Measurements from ENCODE around the gene ATP8B4. TPM values are rescaled to one million over a fixed set of nuclear protein-coding genes. Genes with fewer than 3 reads are reported as not detected.
"Not testable (repeated sequence)": the region's sequence is repeated elsewhere in the genome, so short reads cannot be mapped to it uniquely, and the experiment has no call there.

Gene ATP8B4
- total RNA-seq, 2 experiments from 2014 or later, result 0.31 TPM; not detected in 1

- ChIA-PET POLR2A (no interaction called here), CTCF (no interaction called here)
- Histone ChIP-seq H3K9me3 (ENCODE audit: control insufficient read depth in 1 of 2, insufficient read depth in 1 of 2, low read length in 2 of 2) (no peaks in the 10 kb centered on the region), H3K36me3 (ENCODE audit: insufficient read depth, low read length) (no peaks in the 10 kb centered on the region), H3K27ac (ENCODE audit: low read depth in 1 of 2, low read length in 2 of 2) (no peak overlapping the region), H3K4me3 (ENCODE audit: low read length) (no peak overlapping the region), H3K27me3 (ENCODE audit: control insufficient read depth in 1 of 2, insufficient read depth in 2 of 2, low read length in 2 of 2) (peaks cover 0 to 3% of the 10 kb centered on the region in 2 experiments), H3K4me1 (ENCODE audit: insufficient read depth, low read length) (no peaks in the 10 kb centered on the region)
- Mint-ChIP-seq H3K4me1 (ENCODE audit: low read depth) (no peaks in the 10 kb centered on the region), H3K27ac (no peak overlapping the region), H3K9me3 (no peaks in the 10 kb centered on the region), H3K27me3 (peaks cover 4% of the 10 kb centered on the region), H3K4me3 (no peak overlapping the region), H3K36me3 (ENCODE audit: low read depth) (no peaks in the 10 kb centered on the region)
- intact Hi-C loops (cut with DNase I, micrococcal nuclease), result no loop called here
- TF ChIP-seq CTCF (IDR thresholded peaks at IDR 0.05), result no peak
- ATAC-seq (ENCODE audit: poor library complexity) (no peak), DNase-seq (peak in 1 of 14 experiments; percentile 23)
These were observed 16.1 kb upstream of the ATP8B4 start for GRCh38 chr15:50135031-50135551.

GRCh38 chr15:50134524-50135024 is 15.5 kb upstream of the ATP8B4 start:
- Mint-ChIP-seq H3K4me1 (ENCODE audit: low read depth) (no peaks in the 10 kb centered on the region), H3K4me3 (no peak overlapping the region), H3K27me3 (peaks cover 4% of the 10 kb centered on the region), H3K27ac (no peak overlapping the region), H3K36me3 (ENCODE audit: low read depth) (no peaks in the 10 kb centered on the region), H3K9me3 (no peaks in the 10 kb centered on the region)
- Histone ChIP-seq H3K27ac (ENCODE audit: low read depth in 1 of 2, low read length in 2 of 2) (no peak overlapping the region), H3K4me1 (ENCODE audit: insufficient read depth, low read length) (no peaks in the 10 kb centered on the region), H3K9me3 (ENCODE audit: control insufficient read depth in 1 of 2, insufficient read depth in 1 of 2, low read length in 2 of 2) (no peaks in the 10 kb centered on the region), H3K36me3 (ENCODE audit: insufficient read depth, low read length) (no peaks in the 10 kb centered on the region), H3K4me3 (ENCODE audit: low read length) (no peak overlapping the region), H3K27me3 (ENCODE audit: control insufficient read depth in 1 of 2, insufficient read depth in 2 of 2, low read length in 2 of 2) (peaks cover 0 to 3% of the 10 kb centered on the region in 2 experiments)
- peak in 1 of 14 experiments; percentile 38 for DNase-seq
- intact Hi-C loops (cut with DNase I, micrococcal nuclease), result no loop called here
- no peak for ATAC-seq (ENCODE audit: poor library complexity)
- ChIA-PET CTCF (no interaction called here), POLR2A (no interaction called here)
- no peak for TF ChIP-seq CTCF (IDR thresholded peaks at IDR 0.05)

GRCh38 chr15:50132251-50132984 is 13.4 kb upstream of the ATP8B4 start:
- H3K27me3 ChIP-seq (ENCODE audit: control insufficient read depth in 1 of 2, insufficient read depth in 2 of 2, low read length in 2 of 2); POLR2A ChIA-PET; H3K9me3 ChIP-seq (ENCODE audit: control insufficient read depth in 1 of 2, insufficient read depth in 1 of 2, low read length in 2 of 2); H3K4me1 Mint-ChIP-seq (ENCODE audit: low read depth); H3K9me3 Mint-ChIP-seq; H3K27ac ChIP-seq (ENCODE audit: low read depth in 1 of 2, low read length in 2 of 2); H3K4me3 ChIP-seq (ENCODE audit: low read length); DNase-seq; ATAC-seq (ENCODE audit: poor library complexity); H3K27ac Mint-ChIP-seq; CTCF ChIA-PET; H3K36me3 ChIP-seq (ENCODE audit: insufficient read depth, low read length); H3K36me3 Mint-ChIP-seq (ENCODE audit: low read depth); intact Hi-C loops (cut with DNase I, micrococcal nuclease); H3K4me1 ChIP-seq (ENCODE audit: insufficient read depth, low read length); H3K4me3 Mint-ChIP-seq; H3K27me3 Mint-ChIP-seq: not testable (repeated sequence)

All from CD4-positive, alpha-beta T cell (primary cell).